GM06990 (cell line): ENCODE data around the gene MFSD12.

Experiments used
- DNase-seq: peaks from one replicate; pipeline ENCODE4 v3.0.0-alpha.2; 2011; ENCODE audit not compliant: insufficient read length; ENCODE audit errors: extremely low read depth
- H3K27me3 ChIP-seq: replicated peaks from 2 replicates; pipeline ENCODE4 v1.6.0; 2011; ENCODE audit warnings: low read length; ENCODE audit not compliant: control insufficient read depth, insufficient read depth
- H3K36me3 ChIP-seq: 2 replicates; pipeline ENCODE4 v1.5.1; 2011; ENCODE audit warnings: low read length; ENCODE audit not compliant: control insufficient read depth, insufficient read depth
- H3K4me3 ChIP-seq: replicated peaks from 2 replicates; pipeline ENCODE4 v1.5.1; 2011; ENCODE audit warnings: low read depth, mild to moderate bottlenecking, control low read depth, low read length
- CTCF ChIP-seq: IDR thresholded peaks from 2 replicates; pipeline ENCODE4 v1.5.1; 2011; ENCODE audit warnings: low read length, control low read depth, mild to moderate bottlenecking, inconsistent platforms; ENCODE audit not compliant: insufficient read depth, poor library complexity, severe bottlenecking

The MFSD12 gene

GRCh38 chr19:3555653-3556422, 1.5 kb downstream of the MFSD12 start:
- peak overlapping the region; percentile 69 for H3K4me3 ChIP-seq
- no peak for TF ChIP-seq CTCF
- no peaks in the 10 kb centered on the region for H3K27me3 ChIP-seq
- no peak for DNase-seq
- peaks cover 2% of the 10 kb centered on the region; the same call in 1 of the 2 replicates for H3K36me3 ChIP-seq

DNA sequence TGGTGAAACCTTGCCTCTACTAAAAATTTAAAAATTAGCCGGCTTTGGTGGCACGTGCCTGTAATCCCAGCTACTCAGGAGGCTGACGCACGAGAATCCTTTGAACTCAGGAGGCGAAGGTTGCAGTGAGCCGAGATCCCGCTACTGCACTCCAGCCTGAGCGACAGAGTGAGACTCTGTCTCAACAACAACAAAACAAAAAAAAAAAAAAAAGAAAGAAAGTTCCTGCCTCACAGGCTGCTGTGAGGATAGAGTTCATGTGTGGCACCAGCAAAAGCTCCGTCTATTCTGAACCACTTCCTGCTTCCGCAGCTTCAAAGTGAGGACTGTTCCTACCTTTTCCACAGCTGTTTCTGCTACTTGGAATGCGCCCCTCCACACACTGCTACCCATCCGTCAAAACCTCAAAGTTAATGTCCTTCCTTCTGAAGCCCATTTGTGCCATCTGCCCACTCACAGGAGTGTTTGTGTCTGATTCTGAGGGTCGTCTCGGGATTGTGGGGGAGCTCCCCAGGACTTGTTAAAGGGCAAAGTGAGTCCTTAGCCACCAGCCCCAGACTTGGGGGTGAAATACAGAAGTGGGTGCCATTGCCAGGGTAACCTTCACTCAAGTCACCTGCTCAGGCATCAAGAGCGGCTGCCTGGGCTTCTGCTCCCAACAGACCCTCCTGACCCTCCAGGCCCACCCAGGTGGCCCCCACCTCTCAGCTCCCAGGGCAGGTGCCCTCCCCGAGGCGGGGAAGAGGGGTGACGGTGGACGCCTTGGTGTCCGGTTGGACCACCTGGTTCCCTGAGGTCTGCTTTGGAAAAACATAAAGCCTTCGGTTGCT, 2.9 kb downstream of the MFSD12 start:
- no peak overlapping the region for H3K4me3 ChIP-seq
- no peak for TF ChIP-seq CTCF

DNA sequence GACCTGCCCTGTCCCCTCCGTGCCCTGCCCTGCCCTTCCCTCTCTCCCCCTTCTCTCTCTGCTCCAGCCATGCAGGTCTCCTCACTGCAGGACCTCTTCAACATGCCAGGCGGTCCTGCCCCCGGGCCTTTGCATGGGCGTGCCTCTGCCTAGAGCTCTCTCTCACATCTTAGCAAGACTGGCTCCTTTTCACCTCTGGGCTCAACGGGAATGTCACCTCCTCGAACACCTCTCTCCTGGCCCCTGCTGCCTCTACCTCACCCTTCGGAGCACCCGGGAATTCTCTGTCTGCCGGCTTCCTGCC, 5.6 kb downstream of the MFSD12 start:
- no peak overlapping the region for H3K4me3 ChIP-seq
- TF ChIP-seq CTCF: no peak
- H3K27me3 ChIP-seq: no peaks in the 10 kb centered on the region
- no peak for DNase-seq
- peaks cover 10% of the 10 kb centered on the region for H3K36me3 ChIP-seq

More for the DNA sequence above, 2.9 kb downstream of the MFSD12 start:
- no peak for DNase-seq
- Histone ChIP-seq H3K36me3 (peaks cover 4% of the 10 kb centered on the region; the same call in 1 of the 2 replicates), H3K27me3 (no peaks in the 10 kb centered on the region)

DNA sequence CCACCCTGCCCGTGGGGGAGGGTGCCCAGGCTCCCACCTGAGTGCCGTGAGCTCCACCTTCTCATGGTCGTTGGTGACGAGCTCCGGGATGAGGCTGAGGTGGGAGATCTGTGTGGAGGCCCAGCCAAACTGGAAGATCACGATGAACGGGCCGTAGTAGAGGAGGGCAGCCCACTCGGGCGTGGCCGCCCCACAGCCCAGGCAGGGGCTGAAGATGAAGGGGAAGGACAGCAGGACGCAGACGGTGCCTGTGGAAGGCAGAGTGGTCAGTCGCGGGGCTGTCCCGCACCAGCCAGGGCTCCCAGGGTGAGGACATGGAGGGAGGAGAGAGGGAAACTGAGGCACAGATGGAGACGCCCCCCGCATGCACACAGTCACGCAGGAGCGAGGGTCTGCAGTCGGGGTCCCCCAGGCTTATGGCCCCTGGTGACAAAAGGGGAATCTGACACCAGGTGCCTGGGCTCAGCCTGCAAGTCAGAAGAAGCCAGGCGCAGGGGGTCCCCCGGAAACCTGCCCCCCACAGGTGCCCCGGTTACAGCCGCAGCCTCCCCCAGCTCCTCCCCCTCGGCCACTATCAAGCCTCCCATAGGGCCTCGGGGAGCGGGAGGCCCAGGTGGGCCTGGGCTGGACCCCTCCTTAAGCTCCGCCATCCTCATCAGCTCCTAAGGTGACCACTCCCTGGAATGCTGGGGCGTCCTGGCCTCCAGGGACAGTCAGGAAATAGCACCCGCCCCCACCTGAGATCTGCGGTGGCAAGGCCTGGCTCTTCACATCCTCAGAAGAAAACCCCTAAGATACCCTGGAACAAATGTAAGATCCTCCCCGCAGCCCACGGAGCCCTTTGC, 6.2 kb downstream of the MFSD12 start:
- no peak for TF ChIP-seq CTCF
- no peak for DNase-seq
- no peak overlapping the region for H3K4me3 ChIP-seq
- no peaks in the 10 kb centered on the region for H3K27me3 ChIP-seq
- peaks cover 11% of the 10 kb centered on the region for H3K36me3 ChIP-seq

- Histone ChIP-seq H3K4me3 (no peak overlapping the region), H3K36me3 (peaks cover 16% of the 10 kb centered on the region), H3K27me3 (no peaks in the 10 kb centered on the region)
- no peak for TF ChIP-seq CTCF
- no peak for DNase-seq
These were observed 7.6 kb downstream of the MFSD12 start for GRCh38 chr19:3549816-3550215.
